Uterine smooth muscle cell (primary cell): ENCODE results near the gene ARL8A. TPM values are rescaled to one million over a fixed set of nuclear protein-coding genes. Genes with fewer than 3 reads are reported as not detected.

Source experiments
- total RNA-seq: library from RNA; depleted of rRNA; stranded (reverse); fragments of >200 nt; gene quantifications from 2 replicates; pipeline ENCODE4 v1.2.3, GENCODE V29; 2014

Gene ARL8A
- 20.1 and 27.7 TPM in 2 replicates for total RNA-seq

GRCh38 chr1:202144402-202145067, at the start of gene ARL8A:
ARL8A (minus strand) TSS chr1:202144737; CDS start chr1:202144572, 165 bp downstream.

DNA sequence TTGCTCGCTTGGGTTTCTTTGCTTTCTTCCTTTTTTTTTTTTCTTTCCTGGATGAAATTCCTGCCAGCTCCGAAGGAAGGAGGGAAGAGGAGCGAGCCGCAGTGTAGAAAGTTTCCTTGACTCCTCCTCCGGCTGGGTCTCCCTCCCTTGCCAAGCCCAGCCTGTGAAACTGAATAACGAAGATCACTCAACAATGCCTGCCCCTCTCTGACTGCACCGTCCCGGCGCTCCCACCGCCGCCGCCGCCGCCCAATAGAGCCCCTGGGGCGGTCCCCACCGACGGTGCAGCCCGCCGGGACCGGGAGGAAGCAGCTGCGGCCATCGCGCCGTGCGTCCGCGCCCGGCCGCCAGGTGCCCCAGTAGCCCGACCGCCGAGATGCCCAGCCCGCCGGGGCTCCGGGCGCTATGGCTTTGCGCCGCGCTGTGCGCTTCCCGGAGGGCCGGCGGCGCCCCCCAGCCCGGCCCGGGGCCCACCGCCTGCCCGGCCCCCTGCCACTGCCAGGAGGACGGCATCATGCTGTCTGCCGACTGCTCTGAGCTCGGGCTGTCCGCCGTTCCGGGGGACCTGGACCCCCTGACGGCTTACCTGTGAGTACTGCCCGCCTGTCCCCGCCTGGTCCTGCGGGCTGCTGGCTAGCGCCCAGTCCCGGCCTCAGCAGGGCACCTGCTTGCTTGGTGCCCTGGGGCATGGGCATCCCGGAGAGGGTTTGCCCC, 49.2 kb upstream of the ARL8A start, which contains the start of gene LGR6:
LGR6 (plus strand) TSS at position 186 of the 714 bp plus-strand sequence; CDS start at position 377, 191 bp downstream.

DNA sequence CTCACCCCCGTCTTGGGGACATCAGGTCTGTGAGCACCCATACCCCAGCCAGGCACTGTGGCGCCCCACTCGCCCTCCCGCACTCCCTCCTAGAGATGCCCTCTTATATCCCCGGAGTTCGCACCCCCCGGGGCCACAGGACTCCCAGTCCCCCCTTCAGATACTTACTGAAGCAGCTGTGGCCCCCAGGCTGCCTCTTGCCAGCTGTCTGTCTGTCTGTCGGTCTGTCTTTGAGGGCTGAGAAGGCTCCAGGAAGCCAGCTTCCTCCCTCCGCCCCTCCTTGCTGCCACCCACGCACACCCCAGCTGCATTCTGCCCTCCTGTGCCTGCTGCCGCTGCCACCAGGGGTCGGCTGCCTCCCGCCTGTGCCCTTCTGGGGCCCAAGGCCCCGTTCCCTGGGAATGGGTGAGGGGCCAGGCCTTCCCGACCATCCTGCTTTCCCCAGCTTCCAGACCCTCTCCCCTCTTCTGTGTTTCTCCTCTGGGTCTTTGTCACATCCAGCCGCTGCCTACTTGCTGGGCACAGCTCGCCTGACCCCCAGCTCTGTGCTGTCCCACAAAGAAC, 15.9 kb upstream of the ARL8A start, which contains the start of gene PTPN7:
PTPN7 (minus strand) TSS at position 226 of the 564 bp plus-strand sequence. CDS start 1,200 bp downstream, outside the sequence.

GRCh38 chr1:202122639-202123335, 21.8 kb downstream of the ARL8A start, which contains the start of gene GPR37L1:
GPR37L1 (plus strand) TSS chr1:202122917; CDS start chr1:202122964, 47 bp downstream.

Other genes with a start within 250 kb of the ARL8A start
- 8.0 and 19.4 TPM in 2 replicates for gene LMOD1, start 198.2 kb downstream of the ARL8A start, total RNA-seq
- 74.0 and 93.1 TPM in 2 replicates for gene TIMM17A, start 189.2 kb downstream of the ARL8A start, total RNA-seq
- gene RNPEP, start 162.1 kb downstream of the ARL8A start, total RNA-seq: 59.1 and 62.7 TPM in 2 replicates
- under 0.01 TPM in 2 replicates for gene ELF3, start 134.2 kb downstream of the ARL8A start, total RNA-seq
- not detected in 2 replicates for gene GPR37L1, start 21.8 kb downstream of the ARL8A start, total RNA-seq
- gene PTPN7, start 15.9 kb upstream of the ARL8A start, total RNA-seq: under 0.01 TPM in 1 of 2 replicates, not detected in the other
- not detected in 2 replicates for gene LGR6, start 49.1 kb upstream of the ARL8A start, total RNA-seq
- 35.4 and 129 TPM in 2 replicates for gene UBE2T, start 197.2 kb upstream of the ARL8A start, total RNA-seq
- 16.9 and 23.0 TPM in 2 replicates for gene PPP1R12B, start 204.0 kb upstream of the ARL8A start, total RNA-seq